Testis (tissue), 3 donors: Measurements from ENCODE around the gene SHISA6. TPM values are rescaled to one million over a fixed set of nuclear protein-coding genes. Genes with fewer than 3 reads are reported as not detected.

ENCODE experiments used
- DNase-seq: peaks from one replicate; pipeline ENCODE4 v3.0.0-alpha.2; 2019
- H3K27ac ChIP-seq, 2 donors: fragments of 200-600 bp; sonication (generic); one replicate each; pipeline ENCODE4 v1.5.1; 2019
- H3K27me3 ChIP-seq: fragments of 200-600 bp; sonication (generic); one replicate; pipeline ENCODE4 v1.5.1; 2019
- H3K36me3 ChIP-seq: fragments of 200-600 bp; sonication (generic); one replicate; pipeline ENCODE4 v1.5.1; 2017; ENCODE audit warnings: low read depth; ENCODE audit errors: missing control alignments
- H3K4me1 ChIP-seq: fragments of 200-600 bp; sonication (generic); one replicate; pipeline ENCODE4 v1.5.1; 2019
- H3K4me3 ChIP-seq, 2 donors: fragments of 200-600 bp; sonication (generic); one replicate each; pipeline ENCODE4 v1.5.1; 2017 to 2019
- H3K9me3 ChIP-seq: fragments of 200-600 bp; sonication (generic); one replicate; pipeline ENCODE4 v1.5.1; 2017
- POLR2A ChIP-seq: fragments of 450-650 bp; IDR thresholded peaks from one replicate; pipeline ENCODE4 v1.6.1; 2017; ENCODE audit warnings: antibody characterized with exemption, mild to moderate bottlenecking, moderate library complexity
- WGBS, 2 donors: methylation state at CpG; one replicate each; pipeline ENCODE4 v1.1.5; 2018; 5-methylcytosine and 5-hydroxymethylcytosine counted together
- intact Hi-C: fragments of 100-400 bp; cut with DNase I; formaldehyde crosslinking; loops from one replicate; pipeline ENCODE4 v1.15.1; 2023; ENCODE audit warnings: low total_unique reads
- polyA plus RNA-seq: library from polyadenylated mRNA; stranded (reverse); fragments of 350-450 nt; fragmentation: Illumina TruSeq; extraction: RNeasy Lipid Tissue Mini Kit (QIAGEN cat#74804); gene quantifications from one replicate; pipeline ENCODE4 v1.2.3, GENCODE V29; 2014; ENCODE audit warnings: low read depth, low replicate concordance; ENCODE audit not compliant: insufficient read depth
- total RNA-seq, 2 donors: library from RNA; depleted of rRNA; stranded (reverse); fragments of >200 nt; gene quantifications; one replicate each; pipeline ENCODE4 v1.2.3, GENCODE V29; 2016
- TF ChIP-seq, protein P1 (sequence below), 3 experiments: fragments of 450-650 bp in 2 of 3; fragments of 200-600 bp in 1 of 3; sonication (generic) in 1 of 3; IDR thresholded peaks; one replicate each; pipeline ENCODE4 v1.5.1; 2016 to 2019; ENCODE audit warnings: antibody characterized with exemption in 3 of 3, mild to moderate bottlenecking in 2 of 3, moderate library complexity in 1 of 3

The SHISA6 gene
- total and polyA plus RNA-seq, 3 donors from 2014 or later = 4.0 to 10.3 (median 7.5) TPM

DNA sequence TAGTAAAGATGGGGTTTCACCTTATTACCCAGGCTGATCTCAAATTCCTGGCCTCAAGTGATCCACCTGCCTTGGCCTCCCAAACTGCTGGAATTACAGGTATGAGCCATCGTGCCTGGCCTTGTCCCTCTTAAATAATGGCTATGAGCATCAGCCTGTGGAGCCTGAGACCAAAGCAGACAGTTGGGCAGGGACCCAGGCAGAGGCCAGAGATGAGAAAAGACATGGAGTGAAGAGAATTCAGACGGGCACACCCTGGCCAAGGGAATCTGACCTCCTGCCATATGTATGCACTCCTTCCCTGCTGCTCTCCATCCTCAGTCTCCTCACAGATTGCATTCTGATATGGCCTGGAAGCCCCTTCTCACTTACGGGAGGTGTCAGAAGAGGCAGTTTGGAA lies 258.9 kb downstream of the SHISA6 start:
- intact Hi-C loops = no loop called here
- Histone ChIP-seq H3K4me1 (no peaks in the 10 kb centered on the region), H3K27me3 (no peaks in the 10 kb centered on the region), H3K27ac (no peak overlapping the region), H3K36me3 (no peaks in the 10 kb centered on the region), H3K4me3 (no peak overlapping the region), H3K9me3 (no peaks in the 10 kb centered on the region)
- WGBS, 2 donors = 98 to 100% methylated on average over 3 of the region's 3 CpGs
- TF ChIP-seq POLR2A = no peak
- TF ChIP-seq, protein P1, sequence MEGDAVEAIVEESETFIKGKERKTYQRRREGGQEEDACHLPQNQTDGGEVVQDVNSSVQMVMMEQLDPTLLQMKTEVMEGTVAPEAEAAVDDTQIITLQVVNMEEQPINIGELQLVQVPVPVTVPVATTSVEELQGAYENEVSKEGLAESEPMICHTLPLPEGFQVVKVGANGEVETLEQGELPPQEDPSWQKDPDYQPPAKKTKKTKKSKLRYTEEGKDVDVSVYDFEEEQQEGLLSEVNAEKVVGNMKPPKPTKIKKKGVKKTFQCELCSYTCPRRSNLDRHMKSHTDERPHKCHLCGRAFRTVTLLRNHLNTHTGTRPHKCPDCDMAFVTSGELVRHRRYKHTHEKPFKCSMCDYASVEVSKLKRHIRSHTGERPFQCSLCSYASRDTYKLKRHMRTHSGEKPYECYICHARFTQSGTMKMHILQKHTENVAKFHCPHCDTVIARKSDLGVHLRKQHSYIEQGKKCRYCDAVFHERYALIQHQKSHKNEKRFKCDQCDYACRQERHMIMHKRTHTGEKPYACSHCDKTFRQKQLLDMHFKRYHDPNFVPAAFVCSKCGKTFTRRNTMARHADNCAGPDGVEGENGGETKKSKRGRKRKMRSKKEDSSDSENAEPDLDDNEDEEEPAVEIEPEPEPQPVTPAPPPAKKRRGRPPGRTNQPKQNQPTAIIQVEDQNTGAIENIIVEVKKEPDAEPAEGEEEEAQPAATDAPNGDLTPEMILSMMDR (IDR thresholded peaks at IDR 0.05) = no peak
- DNase-seq = no peak

- WGBS, 2 donors = 73 to 80% methylated on average over 9 of the region's 9 CpGs
- no peak for DNase-seq
- intact Hi-C loops = no loop called here
These were observed 262.5 kb downstream of the SHISA6 start for GRCh38 chr17:11503308-11504035.

DNA sequence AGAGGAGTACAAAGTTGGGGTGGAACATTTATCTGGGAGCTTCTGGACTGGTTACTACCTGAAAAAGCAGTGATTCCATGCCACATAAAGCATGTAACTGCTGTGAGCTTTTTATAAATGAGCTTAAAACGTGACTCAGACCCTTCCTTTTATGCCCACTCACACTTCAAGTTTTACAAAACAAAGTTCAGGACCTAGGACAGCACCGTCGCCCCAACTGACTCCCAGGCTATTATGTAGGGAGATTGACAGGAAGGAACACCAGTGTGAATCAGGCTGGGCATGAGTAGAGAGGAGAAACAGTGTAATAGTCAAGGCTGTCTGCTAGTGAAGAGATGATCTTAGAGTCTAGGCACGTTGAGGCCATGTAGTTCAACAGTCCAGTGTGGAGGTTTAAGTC lies 265.6 kb downstream of the SHISA6 start:
- no peaks in the 10 kb centered on the region for H3K4me1 ChIP-seq
- DNase-seq = peak; percentile 23
- intact Hi-C loops = no loop called here
- H3K36me3 ChIP-seq = no peaks in the 10 kb centered on the region
- H3K9me3 ChIP-seq = no peaks in the 10 kb centered on the region
- 28 to 32% methylated on average over 4 of the region's 4 CpGs for WGBS, 2 donors
- no peak overlapping the region for H3K4me3 ChIP-seq
- no peaks in the 10 kb centered on the region for H3K27me3 ChIP-seq
- H3K27ac ChIP-seq = no peak overlapping the region
- no peak for TF ChIP-seq POLR2A
- TF ChIP-seq, protein P1 (IDR thresholded peaks at IDR 0.05) = no peak

More at GRCh38 chr17:11503308-11504035, 262.5 kb downstream of the SHISA6 start:
- H3K27me3 ChIP-seq = no peaks in the 10 kb centered on the region
- H3K9me3 ChIP-seq = no peaks in the 10 kb centered on the region
- no peak for TF ChIP-seq POLR2A
- TF ChIP-seq, protein P1 (IDR thresholded peaks at IDR 0.05) = no peak
- no peaks in the 10 kb centered on the region for H3K4me1 ChIP-seq
- H3K36me3 ChIP-seq = no peaks in the 10 kb centered on the region
- H3K4me3 ChIP-seq = no peak overlapping the region
- no peak overlapping the region for H3K27ac ChIP-seq

- DNase-seq = no peak
- TF ChIP-seq POLR2A = no peak
- TF ChIP-seq, protein P1 (IDR thresholded peaks at IDR 0.05) = no peak
- Histone ChIP-seq H3K4me1 (no peaks in the 10 kb centered on the region), H3K4me3 (no peak overlapping the region), H3K9me3 (no peaks in the 10 kb centered on the region), H3K36me3 (no peaks in the 10 kb centered on the region), H3K27ac (no peak overlapping the region), H3K27me3 (no peaks in the 10 kb centered on the region)
- intact Hi-C loops = no loop called here
- 36 to 58% methylated on average over 4 of the region's 4 CpGs for WGBS, 2 donors
These were observed 270.7 kb downstream of the SHISA6 start for GRCh38 chr17:11511696-11512095.

DNA sequence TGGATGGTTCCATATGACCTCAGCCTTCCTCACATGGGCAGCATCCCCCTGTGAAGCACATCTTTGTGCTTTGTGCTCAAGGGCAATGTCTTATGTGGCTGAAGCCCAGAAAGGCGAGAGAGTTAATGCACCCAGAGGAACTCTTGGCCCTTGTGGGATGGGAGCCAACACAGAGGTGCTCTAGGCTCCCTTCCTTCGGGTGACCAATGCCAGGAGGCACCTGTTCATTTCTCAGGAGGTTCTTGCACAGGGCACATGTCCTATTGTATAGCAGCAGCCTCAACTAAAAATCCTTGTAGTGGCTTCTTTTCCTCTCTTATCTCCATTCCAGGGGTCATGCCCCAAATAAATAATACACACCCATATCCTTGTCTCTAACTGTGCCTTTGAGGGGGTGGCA lies 273.6 kb downstream of the SHISA6 start:
- Histone ChIP-seq H3K27ac (no peak overlapping the region), H3K9me3 (no peaks in the 10 kb centered on the region), H3K4me3 (no peak overlapping the region), H3K27me3 (no peaks in the 10 kb centered on the region), H3K36me3 (no peaks in the 10 kb centered on the region), H3K4me1 (no peaks in the 10 kb centered on the region)
- intact Hi-C loops = no loop called here
- WGBS, 2 donors = 84 to 87% methylated on average over 2 of the region's 2 CpGs
- no peak for DNase-seq
- TF ChIP-seq, protein P1 (IDR thresholded peaks at IDR 0.05) = no peak
